GM18870 (cell line): Measurements from ENCODE around the gene SRRM3.
"Not testable (repeated sequence)": the region's sequence is repeated elsewhere in the genome, so short reads cannot be mapped to it uniquely, and the experiment has no call there.

Experiments used
- ATAC-seq: cut with Tn5 transposase; IDR thresholded peaks from one replicate; pipeline ENCODE4 v1.9.1; 2021; ENCODE audit warnings: moderate library complexity; ENCODE audit not compliant: unreplicated experiment

SRRM3 gene

DNA sequence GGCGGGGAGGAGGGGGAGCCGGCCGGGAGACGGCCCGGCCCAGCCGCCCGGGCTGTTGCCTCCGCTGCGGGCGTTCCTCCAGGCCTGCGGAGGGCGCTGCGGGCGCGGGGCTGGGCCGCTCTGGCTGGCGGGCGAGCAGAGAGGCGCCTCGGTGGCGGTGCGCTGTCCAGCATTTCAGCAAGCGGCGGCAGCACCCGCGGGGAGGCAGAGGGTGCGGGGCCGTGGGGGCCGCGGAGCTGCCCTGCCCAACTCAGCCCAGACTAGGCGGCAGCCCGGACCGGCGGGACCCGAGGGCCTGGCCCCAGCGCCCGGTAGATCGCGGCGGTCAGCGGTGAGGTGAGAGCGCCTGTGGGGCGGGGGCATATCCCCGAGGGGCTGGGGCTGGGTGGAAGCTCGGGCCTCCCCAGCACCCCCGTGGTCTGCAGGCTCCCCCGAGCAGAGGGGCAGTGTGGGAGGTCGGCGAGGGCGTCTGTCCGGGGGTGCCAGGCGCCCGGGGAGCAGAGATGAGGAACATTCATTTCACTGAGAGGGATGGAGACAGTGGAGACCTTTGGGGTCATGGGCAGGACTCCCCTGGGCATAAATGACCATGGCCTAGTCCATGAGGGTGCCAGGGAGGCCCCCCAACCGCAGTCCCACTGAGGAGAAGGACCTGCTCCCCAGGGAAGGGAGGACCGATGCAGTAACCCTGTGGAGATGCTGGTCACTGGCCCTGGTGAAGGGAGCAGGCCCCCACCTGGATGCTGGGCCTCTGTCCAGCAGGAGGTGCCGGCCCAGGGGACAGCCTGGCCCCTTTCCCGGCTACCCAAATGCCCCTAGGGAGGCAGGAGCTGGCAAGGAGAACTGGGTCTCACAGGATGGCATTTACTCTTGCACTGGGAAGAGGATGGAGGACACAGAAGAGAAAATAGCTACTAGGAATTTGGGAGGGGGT lies at the start of gene SRRM3:
Gene SRRM3 (plus strand): TSS at position 165 of the 934 bp plus-strand sequence. CDS start 33,171 bp downstream, outside the sequence.
- no peak for ATAC-seq

DNA sequence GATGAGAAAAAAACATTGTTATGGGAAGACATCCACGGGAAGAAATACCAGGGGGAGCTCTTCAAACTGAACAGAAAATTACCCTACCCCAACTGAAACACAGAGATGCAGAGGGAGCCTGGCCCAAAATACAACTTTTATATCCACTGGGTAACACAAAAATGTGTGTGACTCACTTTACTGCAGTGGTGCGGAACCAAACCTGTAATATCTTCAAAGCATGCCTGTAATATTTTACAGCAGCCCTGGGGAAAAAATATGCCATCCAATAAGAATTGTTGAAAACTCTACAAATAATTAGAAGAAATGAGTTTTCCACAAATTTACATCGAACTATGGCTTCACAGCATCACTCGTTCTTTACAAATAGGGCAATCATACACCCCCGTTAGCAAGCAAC lies 49.8 kb upstream of the SRRM3 start:
- ATAC-seq, result no peak

DNA sequence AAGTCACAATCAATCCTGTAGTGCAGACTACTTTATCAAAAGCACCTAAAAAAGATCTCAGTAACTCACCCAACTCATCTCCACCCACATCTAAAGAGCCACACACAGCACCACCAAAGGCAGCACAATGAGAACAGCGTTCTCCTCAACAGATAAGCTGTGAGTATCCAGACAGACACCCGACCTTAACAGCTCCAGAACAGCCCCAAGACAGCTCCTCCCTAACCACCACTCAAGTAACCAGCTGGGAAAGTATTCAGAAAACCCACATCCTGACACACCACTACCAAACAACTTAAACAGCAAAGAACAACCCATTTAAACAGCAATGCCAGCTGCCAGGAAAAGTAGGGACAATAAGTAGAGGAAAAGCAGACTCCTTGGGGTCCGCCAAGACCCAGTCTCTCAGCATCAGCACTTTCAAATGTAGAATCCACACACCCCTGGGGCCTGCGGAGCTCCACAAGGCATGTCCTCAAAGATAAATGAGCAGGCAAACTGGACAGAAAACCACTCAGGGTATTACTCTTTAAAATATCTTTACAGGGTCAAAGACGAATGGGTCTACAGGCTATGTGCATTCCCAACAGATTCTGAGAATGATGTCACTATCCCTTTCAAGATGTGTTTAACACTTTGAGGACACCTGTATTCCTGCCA lies 48.0 kb upstream of the SRRM3 start:
- not testable (repeated sequence) for ATAC-seq

- no peak for ATAC-seq
These were observed 45.8 kb upstream of the SRRM3 start for GRCh38 chr7:76155938-76156337.

DNA sequence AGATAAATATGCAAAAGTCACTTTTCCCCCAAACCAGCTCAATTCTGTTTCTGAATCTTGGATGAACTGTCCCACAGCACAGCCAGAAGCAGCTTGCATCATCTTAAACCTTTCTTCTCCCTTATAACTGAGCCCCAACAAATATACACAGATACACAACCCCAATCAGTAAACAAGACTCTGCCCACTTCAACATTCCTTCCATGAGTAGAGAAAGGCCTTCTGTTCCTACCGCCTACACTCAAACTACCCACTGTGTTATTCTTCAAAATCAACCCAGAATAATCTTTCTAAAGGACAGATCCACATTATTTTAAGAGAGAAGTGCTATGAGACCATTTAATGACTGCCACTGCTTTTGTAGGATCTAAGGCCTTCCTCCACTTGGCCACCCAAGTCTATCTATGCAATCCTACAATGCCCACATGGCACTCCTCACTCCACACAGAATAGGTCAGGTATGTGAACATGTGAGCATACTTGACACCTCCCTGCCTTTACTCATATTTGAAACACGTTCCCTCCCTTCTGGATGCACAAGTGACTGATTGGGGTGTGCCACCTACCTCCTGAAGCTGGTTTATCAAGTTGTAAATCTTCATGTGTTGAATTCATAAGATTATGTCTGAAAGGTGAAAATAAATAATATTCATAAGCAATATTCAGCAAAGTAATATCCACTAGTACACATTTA lies 44.6 kb upstream of the SRRM3 start:
- not testable (repeated sequence) for ATAC-seq

DNA sequence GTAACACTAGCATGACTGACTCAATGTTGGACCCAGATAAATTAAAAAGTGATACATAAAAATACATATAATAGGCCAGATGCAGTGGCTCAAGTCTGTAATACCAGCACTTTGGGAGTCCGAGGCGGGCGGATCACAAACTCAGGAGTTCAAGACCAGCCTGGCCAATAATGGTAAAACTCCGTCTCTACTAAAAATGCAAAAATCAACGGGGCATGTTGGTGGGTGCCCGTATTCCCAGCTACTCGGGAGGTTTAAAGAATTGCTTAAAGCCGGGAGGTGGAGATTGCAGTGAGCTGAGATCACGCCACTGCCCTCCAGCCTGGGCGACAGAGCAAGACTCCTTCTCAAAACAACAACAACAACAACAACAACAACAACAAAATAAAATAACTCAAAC lies 43.3 kb upstream of the SRRM3 start:
- not testable (repeated sequence) for ATAC-seq

GRCh38 chr7:76162416-76163170 lies 39.1 kb upstream of the SRRM3 start:
- not testable (repeated sequence) for ATAC-seq

DNA sequence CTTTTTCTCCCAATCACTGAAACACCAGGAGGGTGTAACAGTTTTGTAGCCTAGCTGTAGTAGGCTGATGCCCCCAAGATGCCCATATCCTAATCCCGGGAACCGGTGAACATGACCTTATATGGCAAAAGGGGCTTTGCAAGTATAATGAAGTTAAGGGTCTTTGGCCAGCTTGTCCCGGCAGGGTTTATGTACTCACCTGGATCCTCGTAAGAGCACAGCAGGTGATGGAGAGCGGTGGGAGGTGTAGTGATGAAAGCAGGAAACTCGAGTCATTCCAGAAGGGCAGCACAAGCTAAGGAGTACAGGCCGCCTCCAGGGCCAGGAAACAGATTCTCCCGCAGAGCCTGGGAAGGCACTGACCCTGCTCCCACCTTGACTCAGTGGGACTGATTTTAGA lies 37.9 kb upstream of the SRRM3 start:
- not testable (repeated sequence) for ATAC-seq

DNA sequence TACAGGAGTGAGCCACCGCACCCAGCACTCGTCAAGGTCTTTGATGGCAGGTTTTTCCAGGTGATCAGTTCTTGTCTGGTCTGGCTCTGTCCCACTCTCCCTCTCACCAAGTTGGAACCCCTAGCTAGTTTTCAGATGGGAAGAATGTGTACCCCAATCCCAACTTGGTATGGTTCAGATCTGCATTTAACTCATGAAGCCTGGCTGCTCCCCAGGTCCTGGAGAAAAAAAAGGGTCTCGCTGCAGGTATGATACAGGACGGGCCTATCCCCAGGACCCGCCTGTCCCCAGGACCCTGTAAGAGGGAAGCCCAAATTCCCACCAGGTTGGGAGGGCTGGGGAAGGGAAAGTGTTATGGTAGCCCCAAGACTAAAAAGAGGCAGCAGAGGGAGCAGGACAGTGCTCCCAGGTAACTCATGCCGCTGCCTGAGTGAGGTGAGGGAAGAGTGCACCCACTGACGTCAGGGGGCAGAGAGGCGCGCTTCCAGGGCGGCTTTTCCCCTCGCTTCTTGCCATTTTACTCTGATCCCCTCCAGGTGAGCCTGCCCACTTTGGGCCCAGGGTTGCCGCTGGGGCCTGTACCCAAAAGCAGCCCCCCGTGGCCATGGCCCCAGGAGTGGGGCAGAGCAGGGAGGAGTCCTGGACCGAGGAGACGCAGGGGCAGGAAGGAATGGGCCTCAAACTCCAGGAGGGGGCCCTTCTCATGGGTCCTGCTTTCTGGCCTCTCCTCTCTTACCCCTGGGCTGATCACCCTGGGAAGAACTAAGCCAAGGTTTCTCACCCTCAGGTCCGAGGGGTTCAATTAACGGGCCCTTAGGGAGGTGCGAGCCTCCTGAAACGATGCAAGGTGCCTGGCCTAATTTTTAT lies 36.4 kb upstream of the SRRM3 start:
- no peak for ATAC-seq

DNA sequence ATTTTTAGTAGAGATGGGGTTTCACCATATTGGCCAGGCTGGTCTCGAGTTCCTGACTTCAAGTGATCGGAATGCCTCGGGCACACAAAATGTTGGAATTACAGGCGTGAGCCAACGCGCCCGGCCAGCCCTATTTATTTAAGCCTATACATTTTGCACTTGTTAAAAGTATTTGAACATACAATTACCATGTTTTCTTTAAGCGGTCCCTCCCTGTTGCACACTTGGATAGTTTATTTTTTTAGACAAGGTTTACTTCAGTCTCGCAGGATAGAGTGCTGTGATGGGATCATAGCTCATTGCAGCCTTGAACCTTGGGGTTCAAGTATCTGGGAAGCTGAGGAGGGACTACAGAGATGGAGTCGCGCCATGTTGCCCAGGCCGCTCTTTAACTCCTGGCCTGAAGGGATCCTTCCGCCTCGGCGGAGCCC lies 35.7 kb upstream of the SRRM3 start:
- ATAC-seq, result no peak

DNA sequence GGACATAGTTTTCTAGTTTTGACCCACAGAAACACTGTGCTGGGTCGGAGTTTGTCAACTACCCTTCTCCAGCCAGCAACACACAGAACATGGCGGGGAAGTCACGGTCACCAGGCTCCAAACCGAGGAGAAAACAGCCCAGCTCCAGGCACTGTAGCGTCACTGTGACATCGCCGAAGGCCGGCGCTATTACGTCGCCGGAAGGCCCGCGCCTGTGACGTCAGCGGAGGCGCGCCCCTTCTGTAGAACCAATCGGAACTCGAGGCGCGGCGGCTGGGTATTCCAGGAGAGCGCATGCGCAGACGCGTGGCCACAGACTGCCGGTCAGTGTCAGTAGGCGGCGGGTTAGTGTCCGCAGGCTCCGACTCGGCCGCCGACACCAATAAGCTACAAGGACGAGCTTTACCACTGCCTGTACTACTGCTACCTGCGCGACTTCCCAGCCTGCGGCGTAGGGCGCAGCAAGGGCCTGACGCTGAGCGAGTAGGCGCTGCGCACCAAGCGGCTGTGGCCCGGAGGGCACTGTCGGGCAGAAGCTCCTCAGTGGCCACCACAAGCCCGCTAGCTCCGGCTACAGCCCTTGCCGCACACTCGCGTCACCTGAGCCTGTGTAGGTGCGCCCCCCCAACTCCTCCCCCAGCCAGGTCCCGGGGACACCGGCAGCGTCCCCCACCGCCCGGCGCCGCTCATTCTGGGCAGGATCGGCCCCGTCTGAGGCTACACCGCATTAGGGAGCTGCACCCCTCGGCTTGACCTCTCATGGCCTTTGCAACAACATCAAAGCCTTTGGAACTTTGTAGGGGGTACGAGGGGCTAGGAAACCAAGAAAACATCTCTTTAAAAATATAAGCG lies 35.1 kb upstream of the SRRM3 start:
- ATAC-seq, result peak; percentile 77

DNA sequence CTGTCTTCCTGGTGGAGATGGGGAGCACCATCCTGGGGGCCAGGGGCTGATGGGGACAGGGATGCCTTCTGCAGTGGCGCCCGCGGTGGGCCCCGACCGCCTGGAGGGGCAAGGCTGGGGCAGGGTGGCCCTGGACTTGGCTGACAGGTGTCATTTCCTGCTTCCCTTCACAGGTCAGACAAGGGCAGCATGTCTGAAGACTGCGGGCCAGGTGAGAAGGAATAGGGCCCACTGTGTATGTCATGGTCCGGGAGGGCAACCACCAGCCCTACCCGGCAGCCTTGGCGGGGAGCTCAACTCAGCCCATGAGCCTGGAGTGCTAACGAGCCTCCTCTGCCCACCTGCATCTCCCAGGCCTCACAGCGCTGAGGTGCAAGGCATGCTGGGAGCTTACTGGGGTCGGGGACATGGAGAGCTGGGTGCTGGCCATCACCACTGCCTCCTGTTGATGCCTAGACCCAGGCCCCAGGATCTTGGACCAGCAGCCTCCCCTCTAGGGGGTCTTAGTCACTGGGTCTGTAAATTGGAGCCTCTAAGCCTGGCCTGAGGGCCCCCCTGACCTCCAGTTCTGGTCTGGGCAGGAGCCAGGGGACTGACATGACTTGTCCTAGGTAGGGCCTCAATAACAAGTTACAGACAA lies 28.0 kb upstream of the SRRM3 start:
- ATAC-seq, result no peak

DNA sequence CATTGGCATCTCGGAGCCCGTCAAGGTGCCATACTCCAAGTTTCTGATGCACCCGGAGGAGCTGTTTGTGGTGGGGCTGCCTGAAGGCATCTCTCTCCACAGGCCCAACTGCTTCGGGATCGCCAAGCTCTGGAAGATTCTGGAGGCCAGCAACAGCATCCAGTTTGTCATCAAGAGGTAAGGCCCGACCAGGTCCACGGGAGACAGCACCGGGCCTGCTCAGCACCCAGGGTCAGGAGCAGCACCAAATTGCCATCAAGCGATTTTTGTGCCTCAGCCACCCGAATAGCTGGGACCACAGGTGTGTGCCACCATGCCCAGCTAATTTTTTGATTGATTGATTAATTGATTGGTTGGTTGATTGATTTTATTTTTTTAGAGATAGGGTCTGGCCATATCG lies 24.7 kb upstream of the SRRM3 start:
- not testable (repeated sequence) for ATAC-seq

GRCh38 chr7:76179686-76180085 lies 22.0 kb upstream of the SRRM3 start:
- no peak for ATAC-seq

GRCh38 chr7:76182225-76182960 lies 19.3 kb upstream of the SRRM3 start:
- no peak for ATAC-seq

DNA sequence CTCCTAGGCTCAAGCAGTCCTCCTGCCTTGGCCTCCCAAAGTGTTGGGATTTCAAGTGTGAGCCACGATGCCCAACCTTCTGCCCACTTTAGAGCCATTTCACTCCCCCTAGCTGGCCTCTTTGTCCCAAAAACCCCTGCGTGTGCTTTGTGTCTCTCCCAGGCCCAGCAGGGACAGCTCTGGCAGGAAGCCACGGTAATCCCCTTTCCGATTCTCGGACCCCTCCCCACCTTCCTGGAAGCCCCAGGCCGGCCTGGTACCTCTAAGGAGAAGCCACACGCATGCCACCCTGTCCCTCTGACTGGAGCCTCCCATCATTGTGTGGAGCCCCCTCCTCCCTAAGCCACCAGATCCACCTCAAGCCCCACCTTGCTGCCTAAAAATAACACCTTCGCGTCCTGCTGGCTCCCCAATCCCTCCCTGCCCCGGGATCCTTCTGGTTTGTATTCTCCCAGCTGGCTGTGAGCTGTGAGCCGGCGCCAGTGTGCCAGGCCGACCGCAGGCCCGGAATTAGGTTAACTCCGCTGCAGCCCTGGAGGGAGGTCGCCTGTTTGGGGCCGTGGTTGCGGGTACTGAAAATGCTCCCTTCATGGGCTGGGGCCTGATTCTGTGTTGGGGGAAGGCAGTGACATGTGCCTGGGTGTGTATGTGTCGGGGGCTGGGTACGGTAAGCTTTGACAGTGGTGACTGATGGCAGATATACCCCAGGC lies 16.4 kb upstream of the SRRM3 start:
- no peak for ATAC-seq

DNA sequence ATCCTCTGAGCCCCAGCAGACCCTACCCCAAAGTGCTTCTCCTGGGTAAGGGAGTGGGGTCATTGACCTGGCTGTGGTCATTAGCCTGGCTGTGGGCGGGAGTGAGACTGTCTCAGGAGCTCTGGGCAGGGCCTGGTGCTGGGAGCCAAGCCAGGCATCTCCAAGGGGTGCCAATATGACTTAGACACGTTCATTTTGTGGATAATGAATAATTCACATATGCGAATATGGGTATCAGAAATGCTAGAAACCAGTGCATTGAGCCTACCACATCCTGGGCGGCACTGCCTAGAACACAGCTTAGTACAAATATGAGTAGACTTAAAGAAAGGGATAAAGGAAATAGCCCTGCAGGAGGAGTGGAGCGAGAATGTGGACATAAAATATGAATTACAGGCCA lies 14.4 kb upstream of the SRRM3 start:
- ATAC-seq, result no peak
